GDM1 (cell line): Measurements from ENCODE around the gene CCDC68.
"Not testable (repeated sequence)": the region's sequence is repeated elsewhere in the genome, so short reads cannot be mapped to it uniquely, and the experiment has no call there.

Source experiments
- DNase-seq: peaks from one replicate; lab custom pipeline; 2025; lab: John Stamatoyannopoulos, UW

CCDC68 gene

GRCh38 chr18:54875063-54875462, 84.2 kb downstream of the CCDC68 start:
- no peak for DNase-seq

- no peak for DNase-seq
These were observed 85.4 kb downstream of the CCDC68 start for GRCh38 chr18:54873884-54874255.

- DNase-seq = no peak
These were observed 86.6 kb downstream of the CCDC68 start for GRCh38 chr18:54872681-54873080.

GRCh38 chr18:54871231-54871630, 88.0 kb downstream of the CCDC68 start:
- DNase-seq = no peak

- DNase-seq = no peak
These were observed 92.1 kb downstream of the CCDC68 start for GRCh38 chr18:54867131-54867530.

GRCh38 chr18:54860941-54861340, 98.3 kb downstream of the CCDC68 start:
- DNase-seq = no peak

GRCh38 chr18:54859667-54860421, 99.4 kb downstream of the CCDC68 start:
- no peak for DNase-seq

GRCh38 chr18:54857499-54857898, 101.8 kb downstream of the CCDC68 start:
- no peak for DNase-seq

- DNase-seq = no peak
These were observed 103.1 kb downstream of the CCDC68 start for GRCh38 chr18:54856105-54856646.

- not testable (repeated sequence) for DNase-seq
These were observed 104.2 kb downstream of the CCDC68 start for GRCh38 chr18:54855050-54855449.

- peak; percentile 54 for DNase-seq
These were observed 106.2 kb downstream of the CCDC68 start for GRCh38 chr18:54852780-54853675.
